GM21367 (cell line): ENCODE data around the gene SERPINA4.

Experiments
- ATAC-seq: cut with Tn5 transposase; IDR thresholded peaks from one replicate; pipeline ENCODE4 v1.9.1; 2021; ENCODE audit not compliant: unreplicated experiment

SERPINA4 gene

GRCh38 chr14:94613720-94614644 is 52.7 kb downstream of the SERPINA4 start:
- no peak for ATAC-seq

- no peak for ATAC-seq
These were observed 53.6 kb downstream of the SERPINA4 start for GRCh38 chr14:94614802-94615201.

GRCh38 chr14:94615254-94615653 is 54.0 kb downstream of the SERPINA4 start:
- no peak for ATAC-seq

- no peak for ATAC-seq
These were observed 54.8 kb downstream of the SERPINA4 start for GRCh38 chr14:94615823-94616570.

GRCh38 chr14:94617366-94617941 is 56.2 kb downstream of the SERPINA4 start:
- ATAC-seq, result no peak

GRCh38 chr14:94617988-94618822 is 57.0 kb downstream of the SERPINA4 start:
- no peak for ATAC-seq

GRCh38 chr14:94619297-94619696 is 58.1 kb downstream of the SERPINA4 start:
- ATAC-seq, result no peak
